ENCODE measurements around the gene ALDH3A1.
A peak's percentile ranks its signal among the peaks of the same experiment; 100 is the strongest.
"Not testable (repeated sequence)": the region's sequence is repeated elsewhere in the genome, so short reads cannot be mapped to it uniquely, and the experiment has no call there.

ALDH3A1 gene

GRCh38 chr17:19747829-19748806 lies at the start of gene ALDH3A1:
TSS of gene ALDH3A1 (minus strand) at chr17:19748298. CDS start at chr17:19745129, 3,169 bp downstream.
- DNase-seq, result no peak

GRCh38 chr17:19796457-19796856 lies 48.4 kb upstream of the ALDH3A1 start:
- no peak for DNase-seq

- no peak for DNase-seq
Measured at GRCh38 chr17:19791918-19792550, 43.9 kb upstream of the ALDH3A1 start.

- no peak for DNase-seq
Measured at GRCh38 chr17:19787733-19788357, 39.7 kb upstream of the ALDH3A1 start.

GRCh38 chr17:19785854-19786253 lies 37.8 kb upstream of the ALDH3A1 start:
- no peak for DNase-seq

GRCh38 chr17:19781488-19782458 lies 33.7 kb upstream of the ALDH3A1 start:
- no peak for DNase-seq

GRCh38 chr17:19780846-19781245 lies 32.7 kb upstream of the ALDH3A1 start:
- DNase-seq, result no peak

- DNase-seq, result no peak
Measured at GRCh38 chr17:19773534-19773933, 25.4 kb upstream of the ALDH3A1 start.

GRCh38 chr17:19771971-19772630 lies 24.0 kb upstream of the ALDH3A1 start:
- no peak for DNase-seq

GRCh38 chr17:19770985-19771735 lies 23.1 kb upstream of the ALDH3A1 start:
- no peak for DNase-seq

- DNase-seq, result no peak
Measured at GRCh38 chr17:19769946-19770652, 22.0 kb upstream of the ALDH3A1 start.

- no peak for DNase-seq
Measured at GRCh38 chr17:19768046-19768782, 20.1 kb upstream of the ALDH3A1 start.

GRCh38 chr17:19766421-19767270 lies 18.5 kb upstream of the ALDH3A1 start:
- peak; percentile 29 for DNase-seq

- no peak for DNase-seq
Measured at GRCh38 chr17:19766016-19766415, 17.9 kb upstream of the ALDH3A1 start.

GRCh38 chr17:19763991-19764390 lies 15.9 kb upstream of the ALDH3A1 start:
- DNase-seq, result not testable (repeated sequence)

GRCh38 chr17:19763416-19763815 lies 15.3 kb upstream of the ALDH3A1 start:
- DNase-seq, result no peak

GRCh38 chr17:19762515-19762961 lies 14.4 kb upstream of the ALDH3A1 start:
- DNase-seq, result peak; percentile 43

- DNase-seq, result no peak
Measured at GRCh38 chr17:19760746-19761145, 12.6 kb upstream of the ALDH3A1 start.

Measured in kidney glomerular epithelial cell (primary cell).